Trophoblast cell (in vitro differentiated cells and primary cell): Measurements from ENCODE around the gene FBXO7.

Source experiments
- DNase-seq, 2 donors: peaks; one replicate each; pipeline ENCODE4 v3.0.0-alpha.2; 2016
- H2AFZ ChIP-seq: 2 replicates; pipeline ENCODE4 v1.6.1; 2013; ENCODE audit warnings: low read length, moderate library complexity, mild to moderate bottlenecking; ENCODE audit not compliant: insufficient read depth, poor library complexity
- H2AK5ac ChIP-seq: 2 replicates; pipeline ENCODE4 v1.6.1; 2013; ENCODE audit warnings: mild to moderate bottlenecking, low read length
- H2BK120ac ChIP-seq: 2 replicates; pipeline ENCODE4 v1.6.1; 2013; ENCODE audit warnings: low read length, mild to moderate bottlenecking, moderate library complexity; ENCODE audit not compliant: insufficient read depth, poor library complexity
- H2BK12ac ChIP-seq: 2 replicates; pipeline ENCODE4 v1.6.1; 2013; ENCODE audit warnings: mild to moderate bottlenecking, low read length, moderate library complexity
- H2BK5ac ChIP-seq: 2 replicates; pipeline ENCODE4 v1.6.1; 2013; ENCODE audit warnings: low read length, low read depth, moderate library complexity, mild to moderate bottlenecking; ENCODE audit not compliant: poor library complexity
- H3K14ac ChIP-seq: 2 replicates; pipeline ENCODE4 v1.6.1; 2013; ENCODE audit warnings: mild to moderate bottlenecking, low read length
- H3K18ac ChIP-seq: 2 replicates; pipeline ENCODE4 v1.6.1; 2013; ENCODE audit warnings: mild to moderate bottlenecking, low read length
- H3K23ac ChIP-seq: 2 replicates; pipeline ENCODE4 v1.6.1; 2013; ENCODE audit warnings: low read length
- H3K27ac ChIP-seq: 2 replicates; pipeline ENCODE4 v1.5.1; 2013; ENCODE audit warnings: low read depth, mild to moderate bottlenecking, inconsistent platforms, low read length, moderate library complexity
- H3K27me3 ChIP-seq: 2 replicates; pipeline ENCODE4 v1.6.1; 2013; ENCODE audit warnings: inconsistent platforms, mild to moderate bottlenecking, low read length, moderate library complexity; ENCODE audit not compliant: insufficient read depth
- H3K36me3 ChIP-seq, 2 experiments: 1 replicate in 1 of 2; 2 replicates in 1 of 2; pipeline ENCODE4 v1.6.1; 2013; ENCODE audit warnings: low read length in 2 of 2, mild to moderate bottlenecking in 2 of 2, moderate library complexity in 1 of 2; ENCODE audit not compliant: insufficient read depth in 2 of 2, control insufficient read depth in 1 of 2
- H3K4ac ChIP-seq: 2 replicates; pipeline ENCODE4 v1.6.1; 2013; ENCODE audit warnings: low read depth, mild to moderate bottlenecking, low read length, moderate library complexity
- H3K4me1 ChIP-seq, 2 experiments: 1 replicate in 1 of 2; 2 replicates in 1 of 2; pipeline ENCODE4 v1.6.1; 2013; ENCODE audit warnings: low read length in 2 of 2, mild to moderate bottlenecking in 2 of 2, moderate library complexity in 1 of 2; ENCODE audit not compliant: insufficient read depth in 2 of 2, control insufficient read depth in 1 of 2
- H3K4me2 ChIP-seq: 2 replicates; pipeline ENCODE4 v1.6.1; 2013; ENCODE audit warnings: inconsistent platforms, mild to moderate bottlenecking, low read length, moderate library complexity
- H3K4me3 ChIP-seq: 2 replicates; pipeline ENCODE4 v1.5.1; 2013; ENCODE audit warnings: mild to moderate bottlenecking, low read depth, low read length, inconsistent platforms
- H3K79me1 ChIP-seq: one replicate; pipeline ENCODE4 v1.6.1; 2013; ENCODE audit warnings: low read length
- H3K79me2 ChIP-seq: 2 replicates; pipeline ENCODE4 v1.6.1; 2013; ENCODE audit warnings: low read length, mild to moderate bottlenecking; ENCODE audit not compliant: control insufficient read depth, insufficient read depth, poor library complexity
- H3K9ac ChIP-seq: 2 replicates; pipeline ENCODE4 v1.6.1; 2013; ENCODE audit warnings: mild to moderate bottlenecking, low read length
- H3K9me3 ChIP-seq: 2 replicates; pipeline ENCODE4 v1.6.1; 2013; ENCODE audit warnings: low read depth, mild to moderate bottlenecking, control low read depth, inconsistent platforms, low read length; ENCODE audit not compliant: insufficient read depth
- H4K12ac ChIP-seq: 2 replicates; pipeline ENCODE4 v1.6.1; 2013; ENCODE audit warnings: low read depth, mild to moderate bottlenecking, low read length, moderate library complexity
- H4K8ac ChIP-seq: 2 replicates; pipeline ENCODE4 v1.6.1; 2013; ENCODE audit warnings: low read depth, mild to moderate bottlenecking, low read length, moderate library complexity
- H4K91ac ChIP-seq: one replicate; pipeline ENCODE4 v1.6.1; 2013; ENCODE audit warnings: low read depth, mild to moderate bottlenecking, low read length, moderate library complexity
- WGBS: extraction: QIAGEN DNeasy Blood & Tissue Kit; methylation state at CpG from one replicate; pipeline ENCODE4 v1.1.7; 2013; ENCODE audit warnings: missing lambda C conversion rate; ENCODE audit not compliant: insufficient read length, insufficient coverage; ENCODE audit errors: extremely low coverage; 5-methylcytosine and 5-hydroxymethylcytosine counted together

The FBXO7 gene

DNA sequence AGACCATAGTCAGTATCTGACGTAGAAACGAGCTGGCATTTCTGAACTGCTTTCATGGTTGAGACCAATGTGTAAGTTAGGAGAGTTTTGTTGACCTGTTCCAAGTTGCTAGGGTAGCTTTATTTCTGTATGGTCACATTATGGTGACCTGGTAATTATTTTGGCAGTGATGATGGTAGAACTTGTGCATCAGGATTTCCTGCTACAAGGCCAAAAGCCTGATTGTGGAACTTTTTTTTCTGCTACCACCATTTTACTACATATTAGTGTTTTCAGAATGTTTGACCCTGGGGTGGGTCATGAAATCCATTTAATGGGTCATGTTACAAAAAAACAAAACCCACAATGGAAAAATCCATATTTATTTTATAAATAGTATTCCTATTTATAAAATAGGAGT lies 18.9 kb downstream of the FBXO7 start:
- no peak overlapping the region for H4K91ac ChIP-seq
- H2AK5ac ChIP-seq: no peak overlapping the region
- H3K23ac ChIP-seq: no peak overlapping the region
- no peak overlapping the region for H3K14ac ChIP-seq
- no peak overlapping the region for H3K4ac ChIP-seq
- H3K4me1 ChIP-seq: no peaks in the 10 kb centered on the region
- H2BK5ac ChIP-seq: no peak overlapping the region
- no peaks in the 10 kb centered on the region for H3K9me3 ChIP-seq
- no peak overlapping the region for H3K18ac ChIP-seq
- H3K4me2 ChIP-seq: no peak overlapping the region
- H3K79me2 ChIP-seq: no peaks in the 10 kb centered on the region
- H3K9ac ChIP-seq: no peak overlapping the region
- H3K27me3 ChIP-seq: no peaks in the 10 kb centered on the region
- no peak overlapping the region for H3K4me3 ChIP-seq
- H2BK120ac ChIP-seq: no peak overlapping the region
- DNase-seq: no peak
- no peak overlapping the region for H2AFZ ChIP-seq
- H4K8ac ChIP-seq: no peak overlapping the region
- H4K12ac ChIP-seq: no peak overlapping the region
- no peaks in the 10 kb centered on the region for H3K79me1 ChIP-seq
- peaks cover 14 to 35% of the 10 kb centered on the region in 2 experiments for H3K36me3 ChIP-seq
- H2BK12ac ChIP-seq: no peak overlapping the region
- H3K27ac ChIP-seq: no peak overlapping the region
- WGBS: no CpG with 5 or more reads among the region's 2 CpGs

- Histone ChIP-seq H2AK5ac (no peak overlapping the region), H3K79me2 (no peaks in the 10 kb centered on the region), H4K8ac (no peak overlapping the region), H3K4ac (no peak overlapping the region), H3K4me3 (no peak overlapping the region), H3K27me3 (no peaks in the 10 kb centered on the region), H2BK120ac (no peak overlapping the region), H3K14ac (no peak overlapping the region), H3K4me1 (no peaks in the 10 kb centered on the region), H3K36me3 (peaks cover 10 to 37% of the 10 kb centered on the region in 2 experiments), H3K79me1 (no peaks in the 10 kb centered on the region), H3K23ac (no peak overlapping the region), H2AFZ (no peak overlapping the region), H2BK5ac (no peak overlapping the region), H3K18ac (no peak overlapping the region), H3K9me3 (no peaks in the 10 kb centered on the region), H2BK12ac (no peak overlapping the region), H3K9ac (no peak overlapping the region), H3K27ac (no peak overlapping the region), H4K12ac (no peak overlapping the region), H4K91ac (no peak overlapping the region), H3K4me2 (no peak overlapping the region)
- no CpG with 5 or more reads among the region's 4 CpGs for WGBS
- no peak for DNase-seq
Observed at GRCh38 chr22:32494971-32495370, 20.4 kb downstream of the FBXO7 start.

- Histone ChIP-seq H3K79me1 (no peaks in the 10 kb centered on the region), H2BK120ac (no peak overlapping the region), H3K4ac (no peak overlapping the region), H3K4me3 (no peak overlapping the region), H3K79me2 (no peaks in the 10 kb centered on the region), H3K14ac (no peak overlapping the region), H3K27ac (no peak overlapping the region), H3K9ac (no peak overlapping the region), H3K9me3 (no peaks in the 10 kb centered on the region), H3K4me2 (no peak overlapping the region), H4K12ac (no peak overlapping the region), H3K36me3 (peaks cover 8 to 23% of the 10 kb centered on the region in 2 experiments), H3K23ac (no peak overlapping the region), H2BK5ac (no peak overlapping the region), H3K18ac (no peak overlapping the region), H2BK12ac (no peak overlapping the region), H4K8ac (no peak overlapping the region), H2AFZ (no peak overlapping the region), H2AK5ac (no peak overlapping the region), H3K27me3 (no peaks in the 10 kb centered on the region), H3K4me1 (no peaks in the 10 kb centered on the region), H4K91ac (no peak overlapping the region)
- DNase-seq: no peak
- no CpG with 5 or more reads among the region's 3 CpGs for WGBS
Observed at GRCh38 chr22:32499666-32500065, 25.1 kb downstream of the FBXO7 start.

DNA sequence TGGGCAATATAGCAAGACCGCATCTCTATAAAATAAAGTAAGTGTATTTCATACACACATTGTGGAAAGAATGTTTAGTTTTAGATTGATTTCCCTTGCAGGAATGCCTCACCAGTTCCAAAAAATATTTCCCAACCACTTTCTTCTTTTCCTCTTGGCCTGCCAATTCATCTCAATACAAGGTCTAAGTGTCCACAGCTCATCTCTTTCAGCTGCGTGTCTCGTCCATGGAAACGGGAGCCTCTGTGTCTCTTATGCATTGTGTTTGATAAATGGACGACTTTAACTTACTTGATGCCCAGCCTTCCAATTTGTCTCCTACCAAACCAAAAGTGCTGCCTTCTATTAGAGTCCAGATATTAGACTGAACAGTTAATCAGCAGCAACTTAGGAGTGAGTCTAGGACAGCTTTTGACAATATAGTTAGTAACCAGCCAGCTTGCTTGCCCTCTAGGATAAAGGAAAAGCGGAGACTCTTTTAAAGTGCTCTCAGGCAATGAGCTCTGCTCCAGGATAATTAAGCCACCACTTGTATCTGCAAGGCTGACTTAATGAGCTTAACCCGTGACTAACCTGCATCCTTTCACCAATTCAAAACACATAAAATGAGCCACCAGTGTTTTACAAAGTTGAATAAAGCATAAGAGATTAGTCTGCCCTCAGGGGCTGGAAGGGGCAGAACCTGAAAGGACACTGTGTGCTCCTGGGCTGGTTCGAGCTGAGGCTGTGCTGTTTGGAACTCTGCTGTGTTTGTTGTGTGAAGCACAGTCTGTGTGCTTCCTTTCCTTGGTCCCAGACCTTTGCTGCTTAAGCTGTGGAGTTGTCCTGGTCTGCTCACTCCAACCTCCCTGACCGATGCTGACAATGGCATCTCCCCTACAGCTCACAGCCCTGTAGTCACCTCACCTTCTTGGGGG lies 27.5 kb downstream of the FBXO7 start:
- Histone ChIP-seq H3K27me3 (no peaks in the 10 kb centered on the region), H3K4me3 (no peak overlapping the region), H3K4ac (no peak overlapping the region), H3K4me1 (no peaks in the 10 kb centered on the region), H3K79me2 (no peaks in the 10 kb centered on the region), H3K79me1 (no peaks in the 10 kb centered on the region), H3K18ac (no peak overlapping the region), H2BK120ac (no peak overlapping the region), H3K9ac (no peak overlapping the region), H3K9me3 (no peaks in the 10 kb centered on the region), H3K27ac (no peak overlapping the region), H3K14ac (no peak overlapping the region), H3K4me2 (no peak overlapping the region), H2BK12ac (no peak overlapping the region), H4K12ac (no peak overlapping the region), H4K91ac (no peak overlapping the region), H2AK5ac (no peak overlapping the region), H2AFZ (no peak overlapping the region), H3K36me3 (peaks cover 4 to 12% of the 10 kb centered on the region in 2 experiments), H4K8ac (no peak overlapping the region), H2BK5ac (no peak overlapping the region), H3K23ac (no peak overlapping the region)
- DNase-seq: no peak
- no CpG with 5 or more reads among the region's 9 CpGs for WGBS
